HFF-Myc (cell line): ENCODE measurements around the gene BCAS3.

Source experiments
- DNase-seq: peaks from one replicate; pipeline ENCODE4 v3.0.0-alpha.2; 2011; ENCODE audit warnings: low read depth; ENCODE audit errors: extremely low read depth
- H3K4me3 ChIP-seq: replicated peaks from 2 replicates; pipeline ENCODE4 v1.5.1; 2011; ENCODE audit warnings: low read depth, mild to moderate bottlenecking, control low read depth, low read length
- TF ChIP-seq, protein P1 (sequence below): IDR thresholded peaks from 2 replicates; pipeline ENCODE4 v1.5.1; 2012; ENCODE audit warnings: mild to moderate bottlenecking, low read depth, low read length, control low read depth; ENCODE audit errors: missing control alignments

The BCAS3 gene

DNA sequence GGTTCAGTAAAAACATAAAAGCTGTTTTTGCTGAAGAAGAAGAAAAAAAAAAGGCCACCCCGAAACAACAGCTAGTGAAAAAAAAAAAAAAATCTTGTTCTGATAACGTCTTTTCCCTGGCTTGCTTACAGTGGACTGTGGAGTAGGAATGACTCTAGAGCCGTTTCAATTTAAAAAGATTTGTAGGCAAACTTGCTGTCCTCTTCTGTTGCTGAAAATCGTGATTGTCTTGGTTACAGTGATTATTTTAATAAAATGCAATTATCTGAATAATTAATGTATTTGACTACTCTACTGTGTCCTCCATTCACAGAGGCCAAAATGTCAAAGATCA lies 531.4 kb downstream of the BCAS3 start:
- DNase-seq, result no peak
- no peak overlapping the region for H3K4me3 ChIP-seq
- TF ChIP-seq, protein P1, sequence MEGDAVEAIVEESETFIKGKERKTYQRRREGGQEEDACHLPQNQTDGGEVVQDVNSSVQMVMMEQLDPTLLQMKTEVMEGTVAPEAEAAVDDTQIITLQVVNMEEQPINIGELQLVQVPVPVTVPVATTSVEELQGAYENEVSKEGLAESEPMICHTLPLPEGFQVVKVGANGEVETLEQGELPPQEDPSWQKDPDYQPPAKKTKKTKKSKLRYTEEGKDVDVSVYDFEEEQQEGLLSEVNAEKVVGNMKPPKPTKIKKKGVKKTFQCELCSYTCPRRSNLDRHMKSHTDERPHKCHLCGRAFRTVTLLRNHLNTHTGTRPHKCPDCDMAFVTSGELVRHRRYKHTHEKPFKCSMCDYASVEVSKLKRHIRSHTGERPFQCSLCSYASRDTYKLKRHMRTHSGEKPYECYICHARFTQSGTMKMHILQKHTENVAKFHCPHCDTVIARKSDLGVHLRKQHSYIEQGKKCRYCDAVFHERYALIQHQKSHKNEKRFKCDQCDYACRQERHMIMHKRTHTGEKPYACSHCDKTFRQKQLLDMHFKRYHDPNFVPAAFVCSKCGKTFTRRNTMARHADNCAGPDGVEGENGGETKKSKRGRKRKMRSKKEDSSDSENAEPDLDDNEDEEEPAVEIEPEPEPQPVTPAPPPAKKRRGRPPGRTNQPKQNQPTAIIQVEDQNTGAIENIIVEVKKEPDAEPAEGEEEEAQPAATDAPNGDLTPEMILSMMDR, result no peak

DNA sequence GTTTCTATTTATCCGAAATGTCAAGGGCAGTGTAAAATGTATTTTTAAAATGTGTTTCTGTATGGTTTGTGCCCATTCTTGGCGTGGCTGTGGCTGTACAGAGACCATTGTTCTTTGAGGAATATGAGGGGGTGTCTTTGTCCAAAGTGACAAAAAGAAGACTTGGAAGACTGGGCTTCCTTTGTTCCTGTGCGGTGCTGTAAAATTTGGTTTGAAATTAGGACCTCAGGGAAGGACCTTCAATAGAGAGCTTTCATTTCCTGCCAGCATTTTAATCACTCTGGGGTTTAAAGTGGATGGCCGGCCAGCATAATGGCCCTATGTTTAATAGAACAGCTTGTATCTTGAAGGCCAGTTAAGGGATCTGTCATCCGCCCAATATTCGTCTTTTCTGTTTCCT lies 531.9 kb downstream of the BCAS3 start:
- DNase-seq, result no peak
- TF ChIP-seq, protein P1, result no peak
- H3K4me3 ChIP-seq, result no peak overlapping the region

DNA sequence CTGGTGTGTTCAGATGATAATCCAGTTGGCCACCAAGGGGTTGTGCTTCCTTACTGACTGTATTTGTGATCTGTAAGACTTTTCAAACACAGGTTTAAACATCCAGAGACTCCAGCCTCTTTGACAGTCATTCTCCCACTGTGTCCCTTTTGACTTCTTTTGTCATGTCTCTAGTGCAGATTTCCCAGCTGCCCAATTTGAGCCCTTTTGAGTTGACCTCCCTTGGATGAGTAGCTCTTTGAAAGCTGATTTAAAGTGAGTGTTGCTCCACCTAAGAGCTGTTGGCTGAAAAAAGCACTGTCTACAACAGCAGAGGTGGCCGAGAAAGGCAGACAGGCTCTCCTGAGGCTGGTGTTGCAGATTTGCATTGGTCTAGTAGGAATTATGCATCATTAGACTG lies 533.6 kb downstream of the BCAS3 start:
- no peak overlapping the region for H3K4me3 ChIP-seq
- no peak for DNase-seq
- TF ChIP-seq, protein P1, result no peak

DNA sequence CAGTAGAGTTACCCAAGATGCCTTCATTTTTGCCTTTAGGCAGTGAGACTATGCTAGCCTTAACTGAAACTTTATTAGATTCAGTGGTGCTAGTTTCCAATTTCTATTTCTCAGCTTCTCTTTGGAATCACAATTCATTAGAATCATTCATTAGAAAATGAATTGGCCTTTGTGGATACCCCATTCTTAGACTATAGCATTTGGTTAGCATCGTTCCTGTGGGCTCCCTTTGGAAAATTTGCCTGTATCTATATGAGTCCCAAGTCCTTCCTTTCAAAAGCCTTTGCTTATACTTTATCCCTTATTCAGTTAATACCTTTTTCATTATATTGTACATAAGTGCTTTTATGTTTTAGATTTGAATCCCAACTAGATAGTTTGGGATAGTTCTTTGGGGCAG lies 535.0 kb downstream of the BCAS3 start:
- TF ChIP-seq, protein P1, result no peak
- no peak overlapping the region for H3K4me3 ChIP-seq
- DNase-seq, result no peak

DNA sequence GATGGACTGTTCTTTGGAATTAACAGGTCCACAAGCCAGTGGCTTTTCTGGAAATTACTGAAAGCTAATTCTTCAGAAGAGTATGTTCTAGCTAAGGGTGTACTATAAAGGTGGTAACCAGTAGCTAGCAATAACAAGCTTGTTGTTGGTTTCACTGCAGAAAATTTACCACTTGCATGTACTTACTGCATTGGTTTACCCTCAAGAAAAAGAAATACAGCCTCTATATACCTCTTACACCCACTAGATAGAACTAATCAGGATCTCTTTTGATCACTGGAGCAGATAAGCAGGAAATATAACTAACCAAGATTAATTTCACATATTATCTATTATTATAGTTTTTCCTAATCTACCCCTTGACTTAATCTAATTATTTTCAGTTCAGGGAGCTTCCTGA lies 537.1 kb downstream of the BCAS3 start:
- TF ChIP-seq, protein P1, result no peak

GRCh38 chr17:61216066-61216465 lies 538.4 kb downstream of the BCAS3 start:
- no peak for DNase-seq
- TF ChIP-seq, protein P1, result no peak
- no peak overlapping the region for H3K4me3 ChIP-seq

More for the DNA sequence above, 537.1 kb downstream of the BCAS3 start:
- no peak for DNase-seq
- no peak overlapping the region for H3K4me3 ChIP-seq

DNA sequence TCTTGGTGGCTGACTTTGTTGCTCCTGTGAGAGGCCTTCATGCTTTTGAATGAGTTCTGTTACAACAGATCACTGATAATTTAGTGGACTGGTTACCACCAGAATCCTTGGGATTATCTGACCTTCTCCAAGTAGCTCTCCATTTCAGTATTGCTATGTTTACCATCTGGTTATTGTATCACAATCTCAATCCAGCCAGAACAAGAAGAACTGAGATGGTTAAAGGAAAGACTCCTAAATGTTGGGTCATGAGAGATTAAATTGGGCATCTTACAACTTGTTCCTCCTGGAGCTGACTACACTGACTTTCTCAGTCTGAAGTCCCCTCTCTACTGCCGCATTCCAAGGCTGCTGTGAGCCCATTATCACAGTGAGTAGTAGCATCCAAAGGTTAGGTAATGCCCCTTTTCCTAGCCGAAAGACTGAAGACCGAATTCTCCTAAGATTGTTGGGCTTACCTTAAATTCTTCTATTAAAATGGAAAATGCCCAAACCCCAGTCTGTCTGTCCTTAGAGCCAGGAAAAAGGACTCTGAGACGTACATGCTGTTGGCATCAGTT lies 540.3 kb downstream of the BCAS3 start:
- DNase-seq, result no peak
- no peak overlapping the region for H3K4me3 ChIP-seq
- TF ChIP-seq, protein P1, result no peak
